Measurements from ENCODE around the gene TEX38. TPM values are rescaled to one million over a fixed set of nuclear protein-coding genes. Genes with fewer than 3 reads are reported as not detected.
A peak's percentile ranks its signal among the peaks of the same experiment; 100 is the strongest.

The TEX38 gene
- polyA plus RNA-seq, 2 of the 4 experiments (the other 2 are of a cell fraction), result not detected

DNA sequence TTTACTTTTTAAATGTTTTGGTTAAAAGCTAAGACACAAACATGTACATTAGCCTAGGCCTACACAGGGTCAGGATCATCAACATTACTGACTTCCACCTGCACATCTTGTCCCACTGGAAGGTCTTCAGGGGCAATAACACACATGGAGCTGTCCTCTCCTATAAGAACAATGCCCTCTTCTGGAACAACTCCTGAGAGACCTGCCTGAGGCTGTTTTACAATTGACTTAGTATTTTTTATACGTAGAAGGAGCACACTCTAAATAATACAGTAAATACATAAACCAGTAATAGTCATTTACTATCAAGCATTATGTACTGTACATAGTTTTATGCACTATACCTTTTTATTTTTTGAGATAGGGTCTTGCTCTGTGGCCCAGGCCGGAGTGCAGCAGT, 40.9 kb upstream of the TEX38 start:
- Histone ChIP-seq H3K9me3 (no peaks in the 10 kb centered on the region), H3K27ac (no peak overlapping the region), H3K4me2 (no peak overlapping the region), H3K4me1 (no peaks in the 10 kb centered on the region), H3K4me3 (no peak overlapping the region)
- ATAC-seq, result no peak
- FAIRE-seq, result no peak
- no peak for DNase-seq (ENCODE audit: low read depth in 1 of 2, low spot score in 1 of 2)
- CTCF ChIA-PET, result no interaction called here
- TF ChIP-seq MYC (IDR thresholded peaks at IDR 0.05; ENCODE audit: borderline replicate concordance, low read length) (no peak), RAD21 (conservative IDR thresholded peaks at IDR 0.05 in 1 of 2, IDR thresholded peaks at IDR 0.05 in 1 of 2) (no peak), CHD2 (IDR thresholded peaks at IDR 0.05; ENCODE audit: low read length, partially characterized antibody) (no peak), CBX2 (IDR thresholded peaks at IDR 0.05; ENCODE audit: borderline replicate concordance, low read depth) (no peak), RNF2 (IDR thresholded peaks at IDR 0.05; ENCODE audit: borderline replicate concordance, low read depth) (no peak), EP300 (IDR thresholded peaks at IDR 0.05) (no peak)
- POLR2A ChIA-PET, result no interaction called here
- 81% methylated on average over 2 of the region's 2 CpGs for WGBS (ENCODE audit: missing lambda C conversion rate)

DNA sequence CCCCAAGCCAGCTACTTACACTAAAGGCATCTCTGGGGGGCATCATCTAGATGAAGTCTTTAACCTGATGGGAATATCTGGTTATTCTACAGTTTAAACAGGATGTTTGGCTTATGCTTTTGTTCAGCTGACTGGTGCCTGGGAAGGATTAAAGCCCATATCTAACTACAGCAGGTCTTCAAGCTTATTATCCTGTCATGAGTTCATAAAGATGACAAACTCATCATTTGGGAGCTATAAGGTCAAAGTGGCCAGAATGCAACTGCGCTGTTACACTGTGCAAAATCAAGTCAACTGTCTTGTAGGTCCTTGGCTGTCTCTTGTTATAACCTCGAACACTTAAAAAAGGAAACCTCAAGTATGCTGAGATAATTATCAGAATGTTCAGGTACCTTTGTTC, 36.4 kb upstream of the TEX38 start:
- Histone ChIP-seq H3K9me3 (no peaks in the 10 kb centered on the region), H3K4me2 (no peak overlapping the region), H3K4me1 (peaks cover 16% of the 10 kb centered on the region; the same call in 2 of the 3 replicates), H3K27ac (no peak overlapping the region), H3K4me3 (no peak overlapping the region)
- TF ChIP-seq RNF2 (IDR thresholded peaks at IDR 0.05; ENCODE audit: borderline replicate concordance, low read depth) (no peak), RAD21 (conservative IDR thresholded peaks at IDR 0.05 in 1 of 2, IDR thresholded peaks at IDR 0.05 in 1 of 2) (no peak), SREBF2 (IDR thresholded peaks at IDR 0.05) (no peak), PHF8 (IDR thresholded peaks at IDR 0.05; ENCODE audit: borderline replicate concordance, low read depth) (no peak)
- 92% methylated on average over 2 of the region's 2 CpGs for WGBS (ENCODE audit: missing lambda C conversion rate)
- DNase-seq (ENCODE audit: low read depth in 1 of 2, low spot score in 1 of 2) (no peak), ATAC-seq (no peak), FAIRE-seq (no peak)
- POLR2A ChIA-PET, result no interaction called here
- CTCF ChIA-PET, result interaction anchor here (1.4 to 1.6 kb wide), 2 partner anchors 13 to 22 kb away, joined by 3 to 4 read pairs; no protein-coding TSS in a partner anchor

DNA sequence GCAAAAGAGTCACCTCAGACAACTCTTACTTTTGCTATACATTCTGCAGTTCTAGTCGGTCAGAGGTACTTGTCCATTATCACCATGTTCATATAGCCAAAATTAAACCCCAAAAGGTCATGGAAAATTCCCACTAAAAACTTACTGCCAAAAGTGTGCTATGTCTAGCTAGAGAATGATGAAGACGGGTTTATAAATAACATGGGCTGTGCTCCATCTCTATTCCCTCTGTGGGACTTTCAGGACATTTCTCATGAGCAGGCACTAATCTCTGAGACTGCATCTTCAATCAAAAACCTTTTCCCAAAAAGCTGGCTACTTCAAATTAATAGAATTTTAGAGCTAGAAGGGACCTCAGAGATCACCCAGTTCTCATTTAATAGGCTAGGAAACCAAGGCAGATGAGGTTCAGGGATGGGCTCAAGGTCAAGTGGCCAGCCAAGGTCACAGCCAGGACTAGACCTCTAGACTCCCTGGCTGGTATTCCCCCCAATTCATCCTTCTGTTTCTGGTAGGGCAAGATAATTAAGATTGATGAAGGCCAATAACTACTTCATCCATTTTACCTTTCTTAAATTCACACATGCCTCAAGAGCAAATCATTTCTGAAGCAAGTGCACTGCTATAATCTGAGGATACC, 34.1 kb upstream of the TEX38 start:
- no peak overlapping the region for H3K27ac ChIP-seq
- ATAC-seq (no peak), DNase-seq (ENCODE audit: low read depth in 1 of 2, low spot score in 1 of 2) (no peak), FAIRE-seq (no peak)
- no peak for TF ChIP-seq RNF2 (IDR thresholded peaks at IDR 0.05; ENCODE audit: borderline replicate concordance, low read depth)
- TF ChIP-seq GATA3 (IDR thresholded peaks at IDR 0.05; ENCODE audit: borderline replicate concordance), result no peak
- TF ChIP-seq CHD4 (IDR thresholded peaks at IDR 0.05; ENCODE audit: borderline replicate concordance), result no peak
- TF ChIP-seq, protein P1, sequence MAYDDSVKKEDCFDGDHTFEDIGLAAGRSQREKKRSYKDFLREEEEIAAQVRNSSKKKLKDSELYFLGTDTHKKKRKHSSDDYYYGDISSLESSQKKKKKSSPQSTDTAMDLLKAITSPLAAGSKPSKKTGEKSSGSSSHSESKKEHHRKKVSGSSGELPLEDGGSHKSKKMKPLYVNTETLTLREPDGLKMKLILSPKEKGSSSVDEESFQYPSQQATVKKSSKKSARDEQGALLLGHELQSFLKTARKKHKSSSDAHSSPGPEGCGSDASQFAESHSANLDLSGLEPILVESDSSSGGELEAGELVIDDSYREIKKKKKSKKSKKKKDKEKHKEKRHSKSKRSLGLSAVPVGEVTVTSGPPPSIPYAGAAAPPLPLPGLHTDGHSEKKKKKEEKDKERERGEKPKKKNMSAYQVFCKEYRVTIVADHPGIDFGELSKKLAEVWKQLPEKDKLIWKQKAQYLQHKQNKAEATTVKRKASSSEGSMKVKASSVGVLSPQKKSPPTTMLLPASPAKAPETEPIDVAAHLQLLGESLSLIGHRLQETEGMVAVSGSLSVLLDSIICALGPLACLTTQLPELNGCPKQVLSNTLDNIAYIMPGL (CRISPR knock-in tag; IDR thresholded peaks at IDR 0.05; ENCODE audit: borderline replicate concordance), result no peak
- no peak for TF ChIP-seq FOSB (CRISPR knock-in tag; IDR thresholded peaks at IDR 0.05)
- TF ChIP-seq RAD21 (conservative IDR thresholded peaks at IDR 0.05 in 1 of 2, IDR thresholded peaks at IDR 0.05 in 1 of 2), result no peak
- TF ChIP-seq, protein P2, sequence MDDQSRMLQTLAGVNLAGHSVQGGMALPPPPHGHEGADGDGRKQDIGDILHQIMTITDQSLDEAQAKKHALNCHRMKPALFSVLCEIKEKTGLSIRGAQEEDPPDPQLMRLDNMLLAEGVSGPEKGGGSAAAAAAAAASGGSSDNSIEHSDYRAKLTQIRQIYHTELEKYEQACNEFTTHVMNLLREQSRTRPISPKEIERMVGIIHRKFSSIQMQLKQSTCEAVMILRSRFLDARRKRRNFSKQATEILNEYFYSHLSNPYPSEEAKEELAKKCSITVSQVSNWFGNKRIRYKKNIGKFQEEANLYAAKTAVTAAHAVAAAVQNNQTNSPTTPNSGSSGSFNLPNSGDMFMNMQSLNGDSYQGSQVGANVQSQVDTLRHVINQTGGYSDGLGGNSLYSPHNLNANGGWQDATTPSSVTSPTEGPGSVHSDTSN (IDR thresholded peaks at IDR 0.05), result no peak
- H3K4me3 ChIP-seq, result no peak overlapping the region
- H3K9me3 ChIP-seq, result no peaks in the 10 kb centered on the region
- peaks cover 21% of the 10 kb centered on the region for H3K4me1 ChIP-seq
- WGBS (ENCODE audit: missing lambda C conversion rate), result 52% methylated on average over 2 of the region's 2 CpGs
- no peak overlapping the region for H3K4me2 ChIP-seq
- ChIA-PET CTCF (interaction anchor here (1.2 kb wide), 1 partner anchor 195 kb away, joined by 3 read pairs; no protein-coding TSS in a partner anchor), POLR2A (no interaction called here)

DNA sequence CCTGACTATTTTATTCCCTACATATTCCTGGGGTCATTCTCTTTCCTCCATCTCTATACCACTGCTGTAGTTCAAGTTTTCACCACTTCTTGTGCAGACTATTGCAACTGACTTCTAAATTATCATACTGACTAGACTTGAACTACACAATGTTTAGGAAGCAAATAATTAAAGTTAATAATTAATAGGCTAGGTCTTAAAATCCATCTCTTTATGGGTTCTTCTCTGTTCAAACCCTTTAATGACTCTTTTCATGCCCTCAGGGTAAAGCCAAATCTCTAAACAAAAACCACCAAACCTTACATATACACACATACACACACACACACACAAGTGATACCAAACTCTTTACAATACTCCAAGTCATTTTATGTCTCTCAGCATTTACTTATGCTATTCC, 32.7 kb upstream of the TEX38 start:
- Histone ChIP-seq H3K4me2 (peak overlapping the region; percentile 53), H3K27ac (peak overlapping the region in 1 of 2 experiments; percentile 36; a peak in 1 of 6 replicates), H3K4me1 (peaks cover 34% of the 10 kb centered on the region), H3K9me3 (no peaks in the 10 kb centered on the region), H3K4me3 (no peak overlapping the region)
- DNase-seq (ENCODE audit: low read depth in 1 of 2, low spot score in 1 of 2), result no peak
- CTCF ChIA-PET, result no interaction called here
- no peak for FAIRE-seq
- POLR2A ChIA-PET, result no interaction called here
- ATAC-seq, result peak in 1 of 2 experiments; percentile 46; a peak in 1 of 6 replicates
- TF ChIP-seq POLR2AphosphoS2 (conservative IDR thresholded peaks at IDR 0.05; ENCODE audit: low read length) (no peak), HOXB13 (CRISPR knock-in tag; IDR thresholded peaks at IDR 0.05; ENCODE audit: low read depth) (no peak), RFX5 (IDR thresholded peaks at IDR 0.05) (no peak), SREBF2 (IDR thresholded peaks at IDR 0.05) (no peak), GATA3 (IDR thresholded peaks at IDR 0.05; ENCODE audit: borderline replicate concordance) (no peak), HEYL (CRISPR knock-in tag; IDR thresholded peaks at IDR 0.05) (no peak)
- TF ChIP-seq, protein P3, sequence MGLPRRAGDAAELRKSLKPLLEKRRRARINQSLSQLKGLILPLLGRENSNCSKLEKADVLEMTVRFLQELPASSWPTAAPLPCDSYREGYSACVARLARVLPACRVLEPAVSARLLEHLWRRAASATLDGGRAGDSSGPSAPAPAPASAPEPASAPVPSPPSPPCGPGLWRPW (IDR thresholded peaks at IDR 0.05), result no peak
- TF ChIP-seq, protein P4, sequence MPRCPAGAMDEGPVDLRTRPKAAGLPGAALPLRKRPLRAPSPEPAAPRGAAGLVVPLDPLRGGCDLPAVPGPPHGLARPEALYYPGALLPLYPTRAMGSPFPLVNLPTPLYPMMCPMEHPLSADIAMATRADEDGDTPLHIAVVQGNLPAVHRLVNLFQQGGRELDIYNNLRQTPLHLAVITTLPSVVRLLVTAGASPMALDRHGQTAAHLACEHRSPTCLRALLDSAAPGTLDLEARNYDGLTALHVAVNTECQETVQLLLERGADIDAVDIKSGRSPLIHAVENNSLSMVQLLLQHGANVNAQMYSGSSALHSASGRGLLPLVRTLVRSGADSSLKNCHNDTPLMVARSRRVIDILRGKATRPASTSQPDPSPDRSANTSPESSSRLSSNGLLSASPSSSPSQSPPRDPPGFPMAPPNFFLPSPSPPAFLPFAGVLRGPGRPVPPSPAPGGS (IDR thresholded peaks at IDR 0.05), result no peak

Measured in A549 (cell line).